ENCODE results near the gene MSH2.
"Not testable (repeated sequence)": the region's sequence is repeated elsewhere in the genome, so short reads cannot be mapped to it uniquely, and the experiment has no call there.

The MSH2 gene

GRCh38 chr2:47407976-47408375, 5.0 kb downstream of the MSH2 start:
- DNase-seq (ENCODE audit: low read depth) = not testable (repeated sequence)

- DNase-seq (ENCODE audit: low read depth) = no peak
Measured at GRCh38 chr2:47414682-47415458, 11.9 kb downstream of the MSH2 start.

- DNase-seq (ENCODE audit: low read depth) = no peak
Measured at GRCh38 chr2:47420214-47420613, 17.3 kb downstream of the MSH2 start.

DNA sequence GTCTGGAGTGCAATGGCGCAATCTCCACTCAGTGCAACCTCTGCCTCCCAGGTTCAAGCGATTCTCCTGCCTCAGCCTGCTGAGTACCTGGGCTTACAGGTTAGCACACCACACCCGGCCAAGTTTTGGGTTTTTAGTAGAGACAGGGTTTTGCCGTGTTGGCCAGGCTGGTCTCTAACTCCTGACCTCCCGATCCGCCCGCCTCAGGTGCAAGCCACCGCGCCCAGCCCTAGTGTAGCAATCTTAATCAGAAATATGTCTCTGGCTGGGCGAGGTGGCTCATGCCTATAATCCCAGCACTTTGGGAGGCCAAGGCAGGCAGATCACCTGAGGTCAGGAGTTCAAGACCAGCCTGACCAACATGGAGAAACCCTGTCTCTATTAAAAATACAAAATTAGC, 17.7 kb downstream of the MSH2 start:
- not testable (repeated sequence) for DNase-seq (ENCODE audit: low read depth)

DNA sequence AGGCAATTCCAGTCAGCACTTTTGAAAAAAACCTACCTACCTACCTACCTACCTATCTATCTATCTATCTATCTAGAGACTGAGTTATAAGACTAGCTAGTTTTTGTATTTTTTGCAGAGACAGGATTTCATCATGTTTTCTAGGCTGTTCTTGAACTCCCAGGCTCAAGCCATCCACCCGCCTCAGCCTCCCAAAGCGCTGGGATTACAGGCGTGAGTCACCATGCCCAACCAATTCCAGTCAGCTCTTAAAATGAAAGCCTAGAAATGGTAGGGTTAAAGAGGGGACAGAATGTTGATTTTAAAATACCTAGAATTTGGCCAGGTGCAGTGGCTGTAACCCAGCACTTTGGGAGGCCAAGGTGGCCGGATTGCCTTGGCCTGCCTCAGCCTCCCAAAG, 19.1 kb downstream of the MSH2 start:
- DNase-seq (ENCODE audit: low read depth) = peak; percentile 30

- peak; percentile 79 for DNase-seq (ENCODE audit: low read depth)
Measured at GRCh38 chr2:47422560-47422959, 19.6 kb downstream of the MSH2 start.

- no peak for DNase-seq (ENCODE audit: low read depth)
Measured at GRCh38 chr2:47426786-47427185, 23.8 kb downstream of the MSH2 start.

- DNase-seq (ENCODE audit: low read depth) = no peak
Measured at GRCh38 chr2:47429795-47430194, 26.8 kb downstream of the MSH2 start.

- DNase-seq (ENCODE audit: low read depth) = not testable (repeated sequence)
Measured at GRCh38 chr2:47433006-47433405, 30.1 kb downstream of the MSH2 start.

DNA sequence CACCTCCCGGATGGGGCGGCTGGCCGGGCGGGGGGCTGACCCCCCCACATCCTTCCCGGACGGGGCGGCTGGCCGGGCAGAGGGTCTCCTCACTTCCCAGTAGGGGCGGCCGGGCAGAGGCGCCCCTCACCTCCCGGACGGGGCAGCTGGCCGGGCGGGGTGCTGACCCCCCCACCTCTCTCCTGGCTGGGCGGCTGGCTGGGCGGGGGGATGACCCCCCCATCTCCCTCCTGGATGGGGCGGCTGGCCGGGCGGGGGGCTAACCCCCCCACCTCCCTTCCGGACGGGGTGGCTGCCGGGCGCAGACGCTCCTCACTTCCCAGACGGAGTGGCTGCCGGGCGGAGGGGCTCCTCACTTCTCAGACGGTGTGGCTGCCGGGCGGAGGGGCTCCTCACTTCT, 30.5 kb downstream of the MSH2 start:
- not testable (repeated sequence) for DNase-seq (ENCODE audit: low read depth)

DNA sequence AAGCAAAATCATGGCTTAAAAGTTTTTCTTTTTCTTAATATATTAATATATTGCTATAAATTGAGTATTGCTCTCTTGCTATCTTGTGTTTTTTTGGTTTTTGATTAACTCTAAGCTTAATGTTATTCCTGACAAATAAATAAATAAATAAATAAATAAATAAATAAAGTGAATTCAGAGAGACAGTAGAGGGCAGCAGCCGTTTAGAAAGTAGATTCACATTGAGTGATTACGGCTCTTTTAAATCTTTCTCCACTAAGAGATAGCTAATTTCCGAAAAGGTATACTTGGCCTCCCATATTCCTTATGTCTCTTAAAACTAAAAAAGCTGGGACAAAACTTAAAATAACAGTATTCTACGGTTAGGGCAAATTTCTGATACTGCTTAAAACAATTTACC, 34.3 kb downstream of the MSH2 start:
- DNase-seq (ENCODE audit: low read depth) = no peak

DNA sequence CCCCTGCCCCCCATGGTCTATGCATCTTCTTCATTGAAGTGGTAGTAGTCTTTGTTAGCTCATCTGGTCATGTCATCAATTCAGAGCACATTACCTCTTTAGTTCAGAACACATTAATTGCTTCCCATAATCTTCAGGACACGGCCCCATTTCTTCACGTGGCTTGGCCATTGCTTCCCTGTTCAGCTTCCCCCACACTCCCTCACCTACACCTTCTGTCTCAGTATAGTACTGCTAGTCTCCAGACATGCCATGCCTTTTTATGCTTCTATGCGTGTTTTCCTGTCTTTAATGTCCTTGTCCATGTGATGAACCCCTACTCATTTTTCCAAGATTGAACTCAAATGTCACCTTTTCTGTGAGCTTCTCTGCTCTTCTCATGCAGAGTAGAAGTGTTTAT, 35.1 kb downstream of the MSH2 start:
- no peak for DNase-seq (ENCODE audit: low read depth)

DNA sequence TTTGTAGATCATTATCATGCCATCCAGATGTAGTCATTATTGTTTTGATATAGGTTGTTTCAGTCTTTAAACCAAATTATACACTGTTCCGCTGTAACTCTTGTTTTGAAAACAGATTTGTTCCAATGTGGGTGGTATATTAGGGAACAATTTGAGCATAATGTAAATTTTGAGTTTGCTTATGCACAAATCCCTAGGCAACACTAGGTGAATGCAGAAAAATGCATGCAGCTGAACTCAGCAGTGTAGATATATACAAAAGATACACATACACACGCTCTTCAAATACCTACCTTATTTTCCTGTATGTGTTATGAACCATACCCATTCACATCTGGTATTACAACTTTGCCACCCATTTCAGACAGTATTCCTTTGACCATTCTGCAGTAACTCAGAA, 35.8 kb downstream of the MSH2 start:
- no peak for DNase-seq (ENCODE audit: low read depth)

- DNase-seq (ENCODE audit: low read depth) = no peak
Measured at GRCh38 chr2:47451790-47452189, 48.8 kb downstream of the MSH2 start.

DNA sequence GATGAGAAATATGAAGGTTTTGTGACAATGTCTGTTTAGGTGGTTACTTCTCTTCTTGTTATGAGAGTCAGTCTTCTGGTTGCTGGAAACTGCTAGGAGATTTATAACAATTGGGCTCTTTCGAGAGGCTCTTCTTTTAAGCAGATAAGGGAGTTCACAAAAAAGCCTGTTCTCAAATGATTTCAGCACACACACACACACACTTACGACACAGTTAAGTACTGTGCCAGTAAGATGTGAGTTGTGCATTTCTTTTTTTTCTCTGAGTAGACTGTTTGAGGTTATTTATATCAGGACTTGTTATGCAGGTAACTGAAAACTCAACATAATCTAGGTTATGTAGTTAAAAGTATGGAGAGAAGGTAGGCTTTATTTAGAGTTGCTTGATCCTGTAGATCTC, 49.8 kb downstream of the MSH2 start:
- no peak for DNase-seq (ENCODE audit: low read depth)

- DNase-seq (ENCODE audit: low read depth) = not testable (repeated sequence)
Measured at GRCh38 chr2:47454818-47455217, 51.9 kb downstream of the MSH2 start.

DNA sequence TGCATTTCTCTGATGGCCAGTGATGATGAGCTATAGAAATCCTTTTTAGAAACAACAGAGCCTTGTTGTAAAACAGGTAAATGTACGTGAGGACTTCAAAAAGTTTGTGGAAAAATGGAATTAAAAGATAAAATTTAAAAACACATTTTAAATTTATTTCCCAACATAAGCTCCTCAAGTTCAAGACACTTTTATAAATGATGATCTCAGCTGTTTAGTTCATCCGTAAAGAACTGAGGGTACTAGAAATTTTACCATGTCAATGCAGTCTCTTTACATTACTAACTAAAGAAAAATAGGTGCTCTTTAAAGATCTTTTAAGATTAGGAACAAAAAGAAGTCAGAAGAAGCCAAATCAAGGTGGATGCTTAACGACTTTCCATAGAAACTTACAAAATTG, 52.5 kb downstream of the MSH2 start:
- DNase-seq (ENCODE audit: low read depth) = no peak

GRCh38 chr2:47456851-47457250, 53.9 kb downstream of the MSH2 start:
- DNase-seq (ENCODE audit: low read depth) = no peak

DNA sequence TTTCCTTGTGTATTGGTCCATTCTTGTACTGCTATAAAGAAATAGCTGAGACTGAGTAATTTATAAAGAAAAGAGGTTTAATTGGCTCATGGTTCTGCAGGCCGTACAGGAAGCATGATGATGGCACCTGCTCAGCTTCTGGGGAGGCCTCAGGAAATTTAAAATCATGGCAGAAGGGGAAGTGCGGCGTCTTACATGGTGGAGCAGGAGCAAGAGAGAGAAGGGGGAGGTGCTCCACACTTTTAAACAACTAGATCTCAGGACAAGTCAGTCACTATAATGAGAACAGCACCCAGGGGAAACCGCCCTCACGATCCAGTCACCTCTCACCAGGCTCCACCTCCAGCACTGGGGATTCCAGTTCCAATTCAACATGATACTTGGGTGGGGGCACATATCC, 54.3 kb downstream of the MSH2 start:
- DNase-seq (ENCODE audit: low read depth) = no peak

GRCh38 chr2:47459021-47459420, 56.1 kb downstream of the MSH2 start:
- DNase-seq (ENCODE audit: low read depth) = no peak

DNA sequence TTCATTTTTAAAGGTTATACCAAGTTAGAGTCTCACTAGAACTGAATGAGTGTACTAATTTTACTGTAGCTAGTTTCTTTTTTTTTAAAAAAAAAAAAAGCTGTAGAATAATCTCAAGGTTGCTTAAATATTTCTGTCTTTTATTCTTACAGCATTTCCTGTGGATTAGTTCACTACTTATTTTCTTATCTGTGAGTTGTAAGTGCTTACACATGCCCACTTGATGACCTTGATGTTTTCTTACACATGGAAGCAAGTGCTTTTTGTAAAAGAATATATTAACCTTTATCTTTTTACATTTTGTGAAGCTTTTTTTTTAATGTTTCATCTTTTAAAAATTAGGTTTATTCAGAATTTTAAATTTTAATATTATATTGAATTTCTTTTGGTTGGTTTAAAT, 57.8 kb downstream of the MSH2 start:
- DNase-seq (ENCODE audit: low read depth) = no peak

- no peak for DNase-seq (ENCODE audit: low read depth)
Measured at GRCh38 chr2:47471429-47472116, 68.6 kb downstream of the MSH2 start.

DNA sequence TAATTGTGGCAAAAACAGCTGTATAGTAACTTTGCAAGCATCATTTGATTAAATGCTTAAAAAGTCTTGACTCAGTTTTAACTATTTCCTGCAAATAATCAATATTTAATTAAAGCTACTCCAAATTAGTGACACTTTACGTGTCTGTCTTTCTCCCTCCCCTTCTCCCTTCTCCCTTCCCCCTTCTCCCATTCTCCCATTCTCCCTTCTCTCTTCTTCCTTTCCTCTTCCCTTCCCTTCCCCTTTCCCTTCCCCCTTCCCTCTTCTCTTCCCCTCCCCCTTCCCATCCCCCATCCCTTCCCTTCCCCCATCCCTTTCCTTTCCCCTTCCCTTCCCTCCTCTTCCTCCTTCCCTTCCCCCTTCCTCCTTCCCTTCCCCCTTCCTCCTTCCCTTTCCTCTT, 76.9 kb downstream of the MSH2 start:
- DNase-seq (ENCODE audit: low read depth) = no peak

- DNase-seq (ENCODE audit: low read depth) = no peak
Measured at GRCh38 chr2:47483191-47483590, 80.2 kb downstream of the MSH2 start.

All from HS-27A (cell line).